PC-3 (cell line): ENCODE results near the gene CPEB3.

ENCODE experiments used
- EZH2 ChIP-seq: fragments of 300-600 bp; sonication (generic); IDR thresholded peaks from one replicate; pipeline ENCODE4 v1.6.1; 2017; ENCODE audit warnings: antibody characterized with exemption, mild to moderate bottlenecking, low read length; ENCODE audit not compliant: unreplicated experiment
- EZH2phosphoT487 ChIP-seq: fragments of 300-600 bp; sonication (generic); IDR thresholded peaks from 2 replicates; pipeline ENCODE4 v1.6.1; 2018; ENCODE audit warnings: mild to moderate bottlenecking, antibody characterized with exemption, low read length, borderline replicate concordance
- TF ChIP-seq, protein P1 (sequence below): fragments of 300-600 bp; sonication (generic); conservative IDR thresholded peaks from 2 replicates; pipeline ENCODE4 v1.5.1; 2017; ENCODE audit warnings: antibody characterized with exemption, low read depth, mild to moderate bottlenecking, low read length

DNA sequence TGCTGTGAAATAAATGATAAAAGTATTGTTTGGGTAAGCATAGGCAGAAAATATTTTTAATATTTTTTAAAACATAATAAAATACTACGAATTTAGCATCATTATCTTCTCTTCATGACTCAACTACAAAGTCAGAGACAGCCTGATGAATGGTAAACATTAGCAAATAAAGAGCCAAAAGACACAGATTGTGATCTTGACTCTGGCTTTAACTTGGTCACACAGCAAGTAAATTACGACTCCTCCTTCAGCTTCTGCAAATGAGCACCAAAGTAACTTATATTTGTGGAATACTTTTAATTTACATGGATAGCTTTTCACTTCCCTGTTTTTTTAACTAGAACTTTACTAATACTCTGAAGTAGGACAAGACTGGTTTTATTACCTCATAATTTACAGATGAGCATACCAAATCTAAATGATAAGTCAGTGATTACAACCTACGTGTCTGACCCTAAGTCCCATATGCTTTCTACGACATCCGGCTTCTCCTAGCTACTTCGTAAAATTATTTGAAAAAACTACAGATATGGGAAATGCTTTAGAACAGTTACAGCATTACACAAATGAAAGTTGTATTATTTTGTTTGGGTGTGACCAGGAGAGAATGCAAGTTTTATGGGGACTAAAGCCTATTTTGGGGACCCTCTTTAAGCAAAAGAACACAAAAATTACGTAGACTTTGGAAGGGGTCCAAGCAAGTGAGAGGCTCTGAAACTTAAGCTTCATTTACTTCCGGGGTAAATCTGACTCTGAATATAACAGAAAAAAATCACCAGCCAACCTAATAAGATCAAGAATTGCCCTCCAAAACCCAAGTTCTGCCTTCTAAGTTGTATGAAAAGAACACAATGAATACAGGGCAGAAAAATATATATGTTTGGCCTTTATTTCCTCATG lies 133.8 kb downstream of the CPEB3 start:
- TF ChIP-seq EZH2: no peak
- TF ChIP-seq, protein P1, sequence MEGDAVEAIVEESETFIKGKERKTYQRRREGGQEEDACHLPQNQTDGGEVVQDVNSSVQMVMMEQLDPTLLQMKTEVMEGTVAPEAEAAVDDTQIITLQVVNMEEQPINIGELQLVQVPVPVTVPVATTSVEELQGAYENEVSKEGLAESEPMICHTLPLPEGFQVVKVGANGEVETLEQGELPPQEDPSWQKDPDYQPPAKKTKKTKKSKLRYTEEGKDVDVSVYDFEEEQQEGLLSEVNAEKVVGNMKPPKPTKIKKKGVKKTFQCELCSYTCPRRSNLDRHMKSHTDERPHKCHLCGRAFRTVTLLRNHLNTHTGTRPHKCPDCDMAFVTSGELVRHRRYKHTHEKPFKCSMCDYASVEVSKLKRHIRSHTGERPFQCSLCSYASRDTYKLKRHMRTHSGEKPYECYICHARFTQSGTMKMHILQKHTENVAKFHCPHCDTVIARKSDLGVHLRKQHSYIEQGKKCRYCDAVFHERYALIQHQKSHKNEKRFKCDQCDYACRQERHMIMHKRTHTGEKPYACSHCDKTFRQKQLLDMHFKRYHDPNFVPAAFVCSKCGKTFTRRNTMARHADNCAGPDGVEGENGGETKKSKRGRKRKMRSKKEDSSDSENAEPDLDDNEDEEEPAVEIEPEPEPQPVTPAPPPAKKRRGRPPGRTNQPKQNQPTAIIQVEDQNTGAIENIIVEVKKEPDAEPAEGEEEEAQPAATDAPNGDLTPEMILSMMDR: no peak
- TF ChIP-seq EZH2phosphoT487: no peak
